Measurements from ENCODE around the gene GDPD3. TPM values are rescaled to one million over a fixed set of nuclear protein-coding genes. Genes with fewer than 3 reads are reported as not detected.

GDPD3 gene
- total and polyA plus RNA-seq, 2 of the 13 experiments (the other 11 are each of a cell fraction or from before 2014, with no cell fraction given): 18.7 to 20.6 TPM

DNA sequence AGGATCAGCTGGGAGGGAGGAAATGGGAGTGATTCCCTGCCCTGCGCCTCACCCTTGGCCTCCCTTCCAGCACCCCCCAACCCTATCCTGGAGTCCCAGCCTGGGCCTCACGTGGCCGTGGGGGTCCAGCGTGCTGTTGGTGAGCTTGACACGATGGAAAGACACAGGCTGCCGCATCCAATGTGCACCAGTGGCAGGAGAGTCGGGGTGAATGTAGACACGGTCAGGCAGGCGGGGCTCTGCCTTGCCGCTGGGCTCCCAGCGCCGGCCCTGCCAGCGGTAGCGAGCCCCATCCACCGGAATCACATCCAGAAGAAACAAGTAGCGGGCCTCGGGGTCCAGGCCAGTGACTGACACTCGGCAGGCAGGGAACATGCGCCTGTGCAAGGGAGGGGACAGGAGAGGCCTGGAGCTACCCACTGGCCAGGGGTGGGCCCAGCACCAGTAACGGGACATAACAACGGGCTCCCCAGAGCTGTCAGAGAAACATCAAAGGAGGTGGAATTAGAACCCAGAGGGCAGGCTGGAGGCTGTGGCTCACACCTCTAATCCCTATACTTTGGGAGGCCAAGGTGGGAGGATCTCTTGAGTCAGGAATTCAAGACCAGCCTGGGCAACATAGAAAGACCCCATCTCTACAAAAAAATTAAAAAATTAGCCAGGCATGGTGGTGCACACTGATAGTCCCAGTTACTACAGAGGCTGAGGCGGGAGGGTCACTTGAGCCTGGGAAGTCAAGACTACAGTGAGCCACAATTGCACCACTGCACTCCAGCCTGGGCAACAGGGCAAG, 24.3 kb downstream of the GDPD3 start (continued):
- TF ChIP-seq, protein P1, sequence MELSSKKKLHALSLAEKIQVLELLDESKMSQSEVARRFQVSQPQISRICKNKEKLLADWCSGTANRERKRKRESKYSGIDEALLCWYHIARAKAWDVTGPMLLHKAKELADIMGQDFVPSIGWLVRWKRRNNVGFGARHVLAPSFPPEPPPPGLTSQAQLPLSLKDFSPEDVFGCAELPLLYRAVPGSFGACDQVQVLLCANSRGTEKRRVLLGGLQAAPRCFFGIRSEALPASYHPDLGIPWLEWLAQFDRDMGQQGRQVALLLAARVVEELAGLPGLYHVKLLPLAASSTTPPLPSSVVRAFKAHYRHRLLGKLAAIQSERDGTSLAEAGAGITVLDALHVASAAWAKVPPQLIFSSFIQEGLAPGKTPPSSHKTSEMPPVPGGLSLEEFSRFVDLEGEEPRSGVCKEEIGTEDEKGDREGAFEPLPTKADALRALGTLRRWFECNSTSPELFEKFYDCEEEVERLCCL (CRISPR knock-in tag; IDR thresholded peaks at IDR 0.05; ENCODE audit: borderline replicate concordance): no peak
- TF ChIP-seq SP1 (IDR thresholded peaks at IDR 0.05) (no peak), SP1 (CRISPR knock-in tag; IDR thresholded peaks at IDR 0.05) (peak; percentile 16; the same call in 1 of the 2 replicates), TEAD3 (CRISPR knock-in tag; optimal IDR thresholded peaks at IDR 0.05; ENCODE audit: borderline replicate concordance) (no peak), ZNF660 (CRISPR knock-in tag; IDR thresholded peaks at IDR 0.05; ENCODE audit: borderline replicate concordance, low read depth) (no peak), YEATS4 (CRISPR knock-in tag; IDR thresholded peaks at IDR 0.05; ENCODE audit: borderline replicate concordance) (no peak), ZNF121 (CRISPR knock-in tag; IDR thresholded peaks at IDR 0.05) (peak; percentile 94), RNF2 (conservative IDR thresholded peaks at IDR 0.05; ENCODE audit: low read depth) (0 out of 2 replicates have a peak, but pooled peaks have one; percentile 43), ZNF577 (CRISPR knock-in tag; IDR thresholded peaks at IDR 0.05; ENCODE audit: borderline replicate concordance, low read depth) (no peak), ZNF207 (IDR thresholded peaks at IDR 0.05; ENCODE audit: borderline replicate concordance) (no peak), EED (CRISPR knock-in tag; IDR thresholded peaks at IDR 0.05) (no peak), TSC22D2 (CRISPR knock-in tag; IDR thresholded peaks at IDR 0.05; ENCODE audit: borderline replicate concordance) (no peak), ZNF468 (CRISPR knock-in tag; IDR thresholded peaks at IDR 0.05) (no peak), ZNF75D (CRISPR knock-in tag; IDR thresholded peaks at IDR 0.05; ENCODE audit: borderline replicate concordance) (no peak), MYNN (CRISPR knock-in tag; IDR thresholded peaks at IDR 0.05; ENCODE audit: low read depth) (0 out of 2 replicates have a peak, but pooled peaks have one; percentile 34), KDM2A (CRISPR knock-in tag; IDR thresholded peaks at IDR 0.05; ENCODE audit: borderline replicate concordance, low read depth) (no peak; the same call in 1 of the 2 replicates)
- TF ChIP-seq, protein P2, sequence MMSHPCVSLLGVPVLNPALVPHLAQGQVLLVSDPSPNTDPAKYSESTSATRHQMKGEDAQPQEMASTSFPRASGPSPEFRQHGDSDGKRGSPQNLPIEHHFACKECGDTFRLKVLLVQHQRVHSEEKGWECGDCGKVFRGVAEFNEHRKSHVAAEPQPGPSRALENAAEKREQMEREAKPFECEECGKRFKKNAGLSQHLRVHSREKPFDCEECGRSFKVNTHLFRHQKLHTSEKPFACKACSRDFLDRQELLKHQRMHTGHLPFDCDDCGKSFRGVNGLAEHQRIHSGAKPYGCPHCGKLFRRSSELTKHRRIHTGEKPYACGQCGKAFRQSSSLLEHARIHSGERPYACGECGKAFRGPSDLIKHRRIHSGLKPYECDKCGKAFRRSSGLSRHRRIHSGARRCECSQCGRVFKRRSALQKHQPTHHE (CRISPR knock-in tag; IDR thresholded peaks at IDR 0.05; ENCODE audit: borderline replicate concordance): no peak
- TF ChIP-seq, protein P3, sequence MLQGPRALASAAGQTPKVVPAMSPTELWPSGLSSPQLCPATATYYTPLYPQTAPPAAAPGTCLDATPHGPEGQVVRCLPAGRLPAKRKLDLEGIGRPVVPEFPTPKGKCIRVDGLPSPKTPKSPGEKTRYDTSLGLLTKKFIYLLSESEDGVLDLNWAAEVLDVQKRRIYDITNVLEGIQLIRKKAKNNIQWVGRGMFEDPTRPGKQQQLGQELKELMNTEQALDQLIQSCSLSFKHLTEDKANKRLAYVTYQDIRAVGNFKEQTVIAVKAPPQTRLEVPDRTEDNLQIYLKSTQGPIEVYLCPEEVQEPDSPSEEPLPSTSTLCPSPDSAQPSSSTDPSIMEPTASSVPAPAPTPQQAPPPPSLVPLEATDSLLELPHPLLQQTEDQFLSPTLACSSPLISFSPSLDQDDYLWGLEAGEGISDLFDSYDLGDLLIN (CRISPR knock-in tag; IDR thresholded peaks at IDR 0.05; ENCODE audit: borderline replicate concordance): no peak
- TF ChIP-seq, protein P4, sequence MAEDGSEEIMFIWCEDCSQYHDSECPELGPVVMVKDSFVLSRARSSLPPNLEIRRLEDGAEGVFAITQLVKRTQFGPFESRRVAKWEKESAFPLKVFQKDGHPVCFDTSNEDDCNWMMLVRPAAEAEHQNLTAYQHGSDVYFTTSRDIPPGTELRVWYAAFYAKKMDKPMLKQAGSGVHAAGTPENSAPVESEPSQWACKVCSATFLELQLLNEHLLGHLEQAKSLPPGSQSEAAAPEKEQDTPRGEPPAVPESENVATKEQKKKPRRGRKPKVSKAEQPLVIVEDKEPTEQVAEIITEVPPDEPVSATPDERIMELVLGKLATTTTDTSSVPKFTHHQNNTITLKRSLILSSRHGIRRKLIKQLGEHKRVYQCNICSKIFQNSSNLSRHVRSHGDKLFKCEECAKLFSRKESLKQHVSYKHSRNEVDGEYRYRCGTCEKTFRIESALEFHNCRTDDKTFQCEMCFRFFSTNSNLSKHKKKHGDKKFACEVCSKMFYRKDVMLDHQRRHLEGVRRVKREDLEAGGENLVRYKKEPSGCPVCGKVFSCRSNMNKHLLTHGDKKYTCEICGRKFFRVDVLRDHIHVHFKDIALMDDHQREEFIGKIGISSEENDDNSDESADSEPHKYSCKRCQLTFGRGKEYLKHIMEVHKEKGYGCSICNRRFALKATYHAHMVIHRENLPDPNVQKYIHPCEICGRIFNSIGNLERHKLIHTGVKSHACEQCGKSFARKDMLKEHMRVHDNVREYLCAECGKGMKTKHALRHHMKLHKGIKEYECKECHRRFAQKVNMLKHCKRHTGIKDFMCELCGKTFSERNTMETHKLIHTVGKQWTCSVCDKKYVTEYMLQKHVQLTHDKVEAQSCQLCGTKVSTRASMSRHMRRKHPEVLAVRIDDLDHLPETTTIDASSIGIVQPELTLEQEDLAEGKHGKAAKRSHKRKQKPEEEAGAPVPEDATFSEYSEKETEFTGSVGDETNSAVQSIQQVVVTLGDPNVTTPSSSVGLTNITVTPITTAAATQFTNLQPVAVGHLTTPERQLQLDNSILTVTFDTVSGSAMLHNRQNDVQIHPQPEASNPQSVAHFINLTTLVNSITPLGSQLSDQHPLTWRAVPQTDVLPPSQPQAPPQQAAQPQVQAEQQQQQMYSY (CRISPR knock-in tag; IDR thresholded peaks at IDR 0.05): peak; percentile 35; the same call in 1 of the 2 replicates
- TF ChIP-seq, protein P5, sequence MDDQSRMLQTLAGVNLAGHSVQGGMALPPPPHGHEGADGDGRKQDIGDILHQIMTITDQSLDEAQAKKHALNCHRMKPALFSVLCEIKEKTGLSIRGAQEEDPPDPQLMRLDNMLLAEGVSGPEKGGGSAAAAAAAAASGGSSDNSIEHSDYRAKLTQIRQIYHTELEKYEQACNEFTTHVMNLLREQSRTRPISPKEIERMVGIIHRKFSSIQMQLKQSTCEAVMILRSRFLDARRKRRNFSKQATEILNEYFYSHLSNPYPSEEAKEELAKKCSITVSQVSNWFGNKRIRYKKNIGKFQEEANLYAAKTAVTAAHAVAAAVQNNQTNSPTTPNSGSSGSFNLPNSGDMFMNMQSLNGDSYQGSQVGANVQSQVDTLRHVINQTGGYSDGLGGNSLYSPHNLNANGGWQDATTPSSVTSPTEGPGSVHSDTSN (CRISPR knock-in tag; IDR thresholded peaks at IDR 0.05; ENCODE audit: borderline replicate concordance): no peak

Data from HepG2 (cell line).